Osteocyte (in vitro differentiated cells): ENCODE results near the gene PIEZO1. TPM values are rescaled to one million over a fixed set of nuclear protein-coding genes. Genes with fewer than 3 reads are reported as not detected.
A peak's percentile ranks its signal among the peaks of the same experiment; 100 is the strongest.

ENCODE experiments used
- DNase-seq: peaks from one replicate; pipeline ENCODE4 v3.0.0; 2021; ENCODE audit warnings: mixed read lengths; ENCODE audit not compliant: unreplicated experiment; ENCODE audit errors: extremely low spot score
- H3K27ac Mint-ChIP-seq: one replicate; pipeline ENCODE4 v1.8.0; 2021; ENCODE audit warnings: mild to moderate bottlenecking, mixed read lengths; ENCODE audit not compliant: unreplicated experiment
- H3K27me3 Mint-ChIP-seq: one replicate; pipeline ENCODE4 v1.8.0; 2021; ENCODE audit warnings: mixed read lengths; ENCODE audit not compliant: unreplicated experiment
- H3K36me3 Mint-ChIP-seq: one replicate; pipeline ENCODE4 v1.8.0; 2021; ENCODE audit warnings: mixed read lengths; ENCODE audit not compliant: unreplicated experiment
- H3K4me1 Mint-ChIP-seq: one replicate; pipeline ENCODE4 v1.8.0; 2021; ENCODE audit warnings: mixed read lengths; ENCODE audit not compliant: unreplicated experiment
- H3K4me3 Mint-ChIP-seq: one replicate; pipeline ENCODE4 v1.8.0; 2021; ENCODE audit warnings: mild to moderate bottlenecking, moderate library complexity, mixed read lengths; ENCODE audit not compliant: unreplicated experiment
- H3K9me3 Mint-ChIP-seq: one replicate; pipeline ENCODE4 v1.8.0; 2021; ENCODE audit warnings: mixed read lengths; ENCODE audit not compliant: unreplicated experiment
- total RNA-seq: library from RNA; stranded (reverse); gene quantifications from 2 replicates; pipeline ENCODE4 v1.2.1, GENCODE V29; 2021
- TF ChIP-seq, protein P1 (sequence below): fragments of 200-600 bp; sonication (generic); IDR thresholded peaks from 2 replicates; pipeline ENCODE4 v1.5.0; 2021; ENCODE audit warnings: antibody characterized with exemption, mild to moderate bottlenecking, moderate library complexity

The PIEZO1 gene
- total RNA-seq, 1 donor from 2014 or later = 165 TPM

DNA sequence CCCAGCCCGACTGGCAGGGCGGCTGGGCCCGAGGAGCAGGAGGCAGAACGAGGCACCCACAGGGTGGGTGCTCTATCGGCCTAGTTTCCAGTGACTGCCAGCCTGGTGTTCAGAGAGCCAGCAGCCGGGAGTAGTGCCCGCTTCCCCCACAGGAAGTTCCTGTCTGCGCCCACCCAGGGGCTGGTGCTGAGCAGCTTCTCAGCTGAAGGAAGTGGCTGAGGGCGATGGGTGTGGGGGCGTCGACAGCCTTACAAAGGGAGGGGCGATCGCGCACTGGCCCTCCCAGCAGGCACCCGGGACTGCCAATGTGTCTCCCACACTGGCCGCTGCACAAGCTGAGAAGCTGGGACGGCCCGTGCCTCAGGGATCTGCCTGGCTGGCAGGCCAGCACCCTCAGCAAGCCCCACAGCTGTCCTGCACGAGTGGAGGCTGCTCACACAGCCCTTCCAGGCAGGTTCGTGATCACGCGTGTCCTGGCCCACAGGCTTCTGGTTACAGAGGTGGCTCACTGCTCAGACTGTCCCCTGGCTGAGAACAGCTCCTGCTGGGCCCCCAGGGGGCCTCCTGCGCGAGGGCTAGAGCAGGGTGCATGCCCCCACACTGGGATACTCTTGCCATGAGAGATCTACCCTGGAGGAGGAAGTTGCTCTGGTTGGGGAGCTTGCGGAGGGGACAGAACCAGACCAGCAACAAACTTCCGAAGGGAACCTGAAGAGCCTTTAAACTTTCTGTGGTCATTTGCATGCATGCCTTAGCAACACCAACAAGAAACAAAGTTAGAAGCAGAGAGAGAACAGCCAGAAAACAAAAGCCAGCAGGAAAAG is 81.3 kb downstream of the PIEZO1 start:
- peaks cover 33% of the 10 kb centered on the region for H3K4me1 Mint-ChIP-seq
- TF ChIP-seq, protein P1, sequence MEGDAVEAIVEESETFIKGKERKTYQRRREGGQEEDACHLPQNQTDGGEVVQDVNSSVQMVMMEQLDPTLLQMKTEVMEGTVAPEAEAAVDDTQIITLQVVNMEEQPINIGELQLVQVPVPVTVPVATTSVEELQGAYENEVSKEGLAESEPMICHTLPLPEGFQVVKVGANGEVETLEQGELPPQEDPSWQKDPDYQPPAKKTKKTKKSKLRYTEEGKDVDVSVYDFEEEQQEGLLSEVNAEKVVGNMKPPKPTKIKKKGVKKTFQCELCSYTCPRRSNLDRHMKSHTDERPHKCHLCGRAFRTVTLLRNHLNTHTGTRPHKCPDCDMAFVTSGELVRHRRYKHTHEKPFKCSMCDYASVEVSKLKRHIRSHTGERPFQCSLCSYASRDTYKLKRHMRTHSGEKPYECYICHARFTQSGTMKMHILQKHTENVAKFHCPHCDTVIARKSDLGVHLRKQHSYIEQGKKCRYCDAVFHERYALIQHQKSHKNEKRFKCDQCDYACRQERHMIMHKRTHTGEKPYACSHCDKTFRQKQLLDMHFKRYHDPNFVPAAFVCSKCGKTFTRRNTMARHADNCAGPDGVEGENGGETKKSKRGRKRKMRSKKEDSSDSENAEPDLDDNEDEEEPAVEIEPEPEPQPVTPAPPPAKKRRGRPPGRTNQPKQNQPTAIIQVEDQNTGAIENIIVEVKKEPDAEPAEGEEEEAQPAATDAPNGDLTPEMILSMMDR = no peak
- peak overlapping the region; percentile 21 for H3K4me3 Mint-ChIP-seq
- H3K27ac Mint-ChIP-seq = no peak overlapping the region
- no peaks in the 10 kb centered on the region for H3K27me3 Mint-ChIP-seq
- H3K36me3 Mint-ChIP-seq = no peaks in the 10 kb centered on the region
- no peak for DNase-seq
- no peaks in the 10 kb centered on the region for H3K9me3 Mint-ChIP-seq

DNA sequence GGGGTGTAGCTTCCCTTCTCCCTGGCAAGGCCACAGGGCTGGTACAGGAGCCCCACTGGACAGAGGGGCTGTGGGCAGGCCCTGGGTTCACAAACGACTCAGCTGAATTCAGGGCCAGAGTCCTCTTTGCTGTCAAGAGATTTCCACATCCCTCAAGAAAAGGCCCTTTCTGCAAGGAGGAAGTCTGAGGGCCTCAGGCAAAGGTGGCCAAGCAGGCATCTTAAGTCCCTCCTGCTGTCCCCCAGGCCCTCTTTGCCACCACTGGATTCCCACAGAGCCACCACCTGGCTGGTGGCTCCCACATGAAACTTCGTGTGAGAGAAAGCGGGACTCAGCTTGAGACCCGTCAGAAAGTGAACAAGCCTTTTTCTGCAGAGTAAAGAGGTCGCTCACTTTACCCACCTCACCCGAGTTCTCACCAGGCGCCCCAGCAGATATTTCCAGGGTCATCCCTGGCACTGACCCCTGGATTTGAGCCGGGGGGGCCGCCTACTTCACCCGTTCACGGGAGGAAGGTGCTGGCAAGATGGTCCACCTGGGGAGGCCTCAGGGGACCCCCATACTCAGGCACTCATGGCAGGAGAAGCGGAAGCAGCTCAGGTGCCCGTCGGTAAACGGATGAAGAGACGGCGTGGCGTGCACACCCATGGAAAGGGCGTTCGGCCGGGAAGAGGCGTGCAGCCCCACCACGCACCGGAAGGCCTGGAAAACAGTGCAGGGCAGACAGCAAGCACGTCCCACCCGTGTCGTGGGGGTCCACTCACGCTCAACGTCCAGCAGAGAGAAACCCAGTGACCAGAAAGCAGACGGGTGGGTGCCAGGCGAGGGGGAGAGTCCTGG is 82.4 kb downstream of the PIEZO1 start:
- Mint-ChIP-seq H3K27ac (no peak overlapping the region), H3K4me3 (peak overlapping the region; percentile 35)

DNA sequence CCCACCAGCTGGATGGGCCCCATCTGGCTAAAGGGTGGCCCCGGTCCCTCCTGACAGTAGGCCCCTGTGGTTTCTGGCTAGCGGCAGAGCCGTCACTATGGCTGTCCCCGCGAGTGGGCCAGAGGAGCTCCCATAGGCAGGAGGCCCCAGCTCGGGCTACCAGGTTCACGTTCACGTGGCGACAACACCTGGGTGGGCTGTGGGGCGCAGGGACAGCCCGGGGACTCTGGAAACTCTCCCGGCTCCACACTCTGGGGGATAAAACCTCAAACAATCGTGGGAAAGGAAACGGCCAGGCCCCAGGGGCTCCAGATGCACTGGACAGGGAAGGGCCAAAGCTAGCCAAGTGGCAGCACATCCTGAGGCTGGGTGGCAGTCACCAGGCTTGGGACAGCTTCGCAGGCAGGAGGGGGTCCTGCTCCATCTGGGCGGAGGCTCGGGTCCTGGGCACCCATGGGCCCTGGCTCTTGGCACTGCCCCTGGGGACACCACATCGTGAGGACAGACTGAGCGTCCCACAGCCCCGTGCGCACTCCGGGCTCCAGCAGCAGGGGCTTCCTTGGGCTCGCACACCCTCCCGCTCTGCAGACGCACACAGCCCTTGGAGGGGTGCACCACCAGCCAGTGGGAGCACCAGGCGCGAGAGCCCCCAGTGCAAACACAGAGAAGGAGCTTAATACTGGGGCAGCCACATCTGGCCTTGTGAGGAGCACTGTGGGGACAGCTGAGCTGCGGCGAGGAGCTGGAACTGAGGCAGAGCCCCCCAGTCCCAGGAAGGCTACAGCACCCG is 83.2 kb downstream of the PIEZO1 start:
- TF ChIP-seq, protein P1 = no peak
- Mint-ChIP-seq H3K27me3 (no peaks in the 10 kb centered on the region), H3K4me1 (peaks cover 25% of the 10 kb centered on the region), H3K27ac (no peak overlapping the region), H3K9me3 (no peaks in the 10 kb centered on the region), H3K36me3 (peaks cover 4% of the 10 kb centered on the region), H3K4me3 (no peak overlapping the region)
- no peak for DNase-seq

More for the DNA sequence above, 82.4 kb downstream of the PIEZO1 start:
- no peaks in the 10 kb centered on the region for H3K9me3 Mint-ChIP-seq
- peaks cover 32% of the 10 kb centered on the region for H3K4me1 Mint-ChIP-seq
- H3K27me3 Mint-ChIP-seq = no peaks in the 10 kb centered on the region
- DNase-seq = no peak
- TF ChIP-seq, protein P1 = no peak
- H3K36me3 Mint-ChIP-seq = peaks cover 3% of the 10 kb centered on the region

DNA sequence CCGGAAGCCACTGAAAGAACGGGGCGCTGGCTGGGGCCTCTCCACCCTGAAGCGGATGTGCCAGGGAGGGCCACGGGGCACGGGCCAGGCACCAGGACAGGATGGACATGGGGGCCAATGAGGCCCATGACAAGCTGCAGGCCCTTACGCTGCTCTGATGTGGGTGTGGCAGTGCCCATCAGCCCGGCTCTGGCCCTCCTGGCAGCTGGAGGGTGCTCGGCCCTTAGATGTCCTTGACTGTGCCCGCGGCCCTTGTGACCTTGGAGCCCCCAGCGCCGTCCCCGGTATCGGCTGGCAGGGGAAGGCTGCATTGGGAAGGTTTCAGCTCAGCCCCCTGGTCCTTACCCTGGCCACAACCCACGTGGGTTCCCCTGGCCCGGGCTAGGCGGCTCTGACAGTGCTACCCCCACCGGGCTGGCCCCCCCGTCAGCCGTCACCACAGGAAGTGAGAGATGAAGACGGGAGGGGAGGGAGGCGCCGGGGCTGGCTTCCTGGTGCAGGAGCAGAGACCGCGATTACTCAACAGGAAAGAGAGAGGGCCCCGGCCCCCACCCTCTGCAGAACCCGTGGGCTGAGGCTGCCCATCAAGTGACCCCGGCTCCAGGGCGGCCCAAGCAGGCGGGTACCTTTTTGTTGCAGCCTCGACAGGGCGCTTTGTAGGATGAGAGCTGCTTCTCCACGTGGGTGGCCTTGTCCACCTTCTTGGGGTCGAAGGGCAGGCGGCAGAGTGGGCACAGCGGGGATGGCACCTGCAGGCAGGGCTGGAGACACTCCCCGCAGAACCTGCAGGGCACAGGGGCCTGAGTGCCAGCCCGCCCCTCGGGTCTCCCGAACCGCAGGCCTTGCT is 84.2 kb downstream of the PIEZO1 start:
- peak; percentile 90 for DNase-seq
- Mint-ChIP-seq H3K27ac (peak overlapping the region; percentile 56), H3K4me1 (peaks cover 25% of the 10 kb centered on the region), H3K9me3 (no peaks in the 10 kb centered on the region), H3K36me3 (peaks cover 4% of the 10 kb centered on the region), H3K4me3 (no peak overlapping the region), H3K27me3 (no peaks in the 10 kb centered on the region)
- TF ChIP-seq, protein P1 = no peak
